ENCODE results near the gene RAD54L.

GRCh38 chr1:46289976-46290375, 42.4 kb downstream of the RAD54L start:
- TF ChIP-seq RFX5 (IDR thresholded peaks at IDR 0.05; ENCODE audit: low read length) (no peak), FOXJ3 (CRISPR knock-in tag; IDR thresholded peaks at IDR 0.05) (no peak)
- TF ChIP-seq, protein P1, sequence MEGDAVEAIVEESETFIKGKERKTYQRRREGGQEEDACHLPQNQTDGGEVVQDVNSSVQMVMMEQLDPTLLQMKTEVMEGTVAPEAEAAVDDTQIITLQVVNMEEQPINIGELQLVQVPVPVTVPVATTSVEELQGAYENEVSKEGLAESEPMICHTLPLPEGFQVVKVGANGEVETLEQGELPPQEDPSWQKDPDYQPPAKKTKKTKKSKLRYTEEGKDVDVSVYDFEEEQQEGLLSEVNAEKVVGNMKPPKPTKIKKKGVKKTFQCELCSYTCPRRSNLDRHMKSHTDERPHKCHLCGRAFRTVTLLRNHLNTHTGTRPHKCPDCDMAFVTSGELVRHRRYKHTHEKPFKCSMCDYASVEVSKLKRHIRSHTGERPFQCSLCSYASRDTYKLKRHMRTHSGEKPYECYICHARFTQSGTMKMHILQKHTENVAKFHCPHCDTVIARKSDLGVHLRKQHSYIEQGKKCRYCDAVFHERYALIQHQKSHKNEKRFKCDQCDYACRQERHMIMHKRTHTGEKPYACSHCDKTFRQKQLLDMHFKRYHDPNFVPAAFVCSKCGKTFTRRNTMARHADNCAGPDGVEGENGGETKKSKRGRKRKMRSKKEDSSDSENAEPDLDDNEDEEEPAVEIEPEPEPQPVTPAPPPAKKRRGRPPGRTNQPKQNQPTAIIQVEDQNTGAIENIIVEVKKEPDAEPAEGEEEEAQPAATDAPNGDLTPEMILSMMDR (IDR thresholded peaks at IDR 0.05), result no peak
